ENCODE measurements around the gene TRUB1.
A peak's percentile ranks its signal among the peaks of the same experiment; 100 is the strongest.
"Not testable (repeated sequence)": the region's sequence is repeated elsewhere in the genome, so short reads cannot be mapped to it uniquely, and the experiment has no call there.

TRUB1 gene

DNA sequence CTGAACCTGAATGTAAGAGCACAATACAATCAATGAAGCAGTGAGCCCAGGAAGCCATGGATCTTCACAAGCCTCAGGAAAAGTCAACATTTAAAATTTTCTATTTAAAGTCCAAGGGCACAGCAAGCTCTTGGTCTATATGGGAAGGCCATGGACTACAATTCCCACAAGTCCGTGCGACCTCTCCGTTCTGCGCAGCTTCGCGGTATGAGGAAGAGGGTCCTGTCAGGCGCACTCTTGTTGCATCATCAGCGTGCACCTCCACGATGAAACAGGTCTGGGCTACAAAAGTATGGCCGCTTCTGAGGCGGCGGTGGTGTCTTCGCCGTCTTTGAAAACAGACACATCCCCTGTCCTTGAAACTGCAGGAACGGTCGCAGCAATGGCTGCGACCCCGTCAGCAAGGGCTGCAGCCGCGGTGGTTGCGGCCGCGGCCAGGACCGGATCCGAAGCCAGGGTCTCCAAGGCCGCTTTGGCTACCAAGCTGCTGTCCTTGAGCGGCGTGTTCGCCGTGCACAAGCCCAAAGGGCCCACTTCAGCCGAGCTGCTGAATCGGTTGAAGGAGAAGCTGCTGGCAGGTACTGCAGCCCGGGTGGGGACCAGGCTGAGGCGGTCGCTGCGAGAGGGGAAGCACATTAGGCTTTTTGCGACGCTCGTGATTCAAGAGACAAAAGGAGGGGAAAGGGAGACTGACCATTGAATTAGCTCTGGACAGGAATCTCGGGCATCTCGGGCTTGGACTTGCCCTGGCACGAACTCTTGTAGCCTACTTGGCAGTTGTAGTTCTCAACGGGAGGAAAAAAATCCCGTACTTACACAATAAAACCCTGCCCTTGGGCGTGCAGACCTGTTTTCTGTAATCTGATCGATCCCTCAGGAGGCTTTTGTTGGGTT, at the start of gene TRUB1:
TSS of gene TRUB1 (plus strand) at position 234 of the 894 bp plus-strand sequence. CDS start at position 293, 59 bp downstream.
- DNase-seq (ENCODE audit: low read depth in 2 of 2), result peak; percentile 77 to 87

DNA sequence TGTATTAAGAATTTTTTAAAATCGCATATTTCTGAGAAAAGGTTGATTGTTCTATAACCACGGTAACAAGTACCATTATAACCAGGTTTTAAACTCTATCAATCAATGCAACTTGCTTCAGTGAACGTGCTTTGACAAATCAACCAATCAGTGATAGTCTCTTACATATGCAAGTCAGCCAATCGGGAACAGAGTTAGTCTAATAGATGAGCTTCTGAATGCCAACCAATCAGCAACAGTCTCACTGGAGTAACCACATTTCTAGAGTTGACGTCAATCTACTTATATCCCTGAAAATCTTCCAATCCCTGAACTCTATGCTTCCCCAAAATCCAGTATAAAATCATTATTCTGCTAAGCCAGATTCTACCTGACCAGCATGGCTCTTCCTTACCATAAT, 44.7 kb upstream of the TRUB1 start:
- no peak for DNase-seq (ENCODE audit: low read depth in 2 of 2)

DNA sequence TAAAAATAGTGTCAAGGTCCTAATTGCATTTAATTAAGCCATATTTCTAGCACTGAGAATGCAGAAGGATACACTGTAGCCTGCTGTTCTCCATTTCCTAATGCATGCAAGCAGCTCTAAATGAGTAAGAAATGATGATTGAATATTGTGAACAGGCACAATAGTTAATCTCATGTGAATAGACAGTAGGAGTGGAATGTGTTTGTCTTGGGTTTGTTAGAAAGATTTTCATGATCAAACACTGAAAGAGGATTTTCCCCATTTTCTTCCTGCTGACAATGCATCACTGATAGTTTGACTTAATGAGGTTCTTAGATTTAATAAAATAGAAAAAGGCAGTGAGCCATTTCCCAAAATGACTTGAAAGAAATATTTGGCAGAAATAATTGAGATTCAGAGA, 43.1 kb upstream of the TRUB1 start:
- no peak for DNase-seq (ENCODE audit: low read depth in 2 of 2)

DNA sequence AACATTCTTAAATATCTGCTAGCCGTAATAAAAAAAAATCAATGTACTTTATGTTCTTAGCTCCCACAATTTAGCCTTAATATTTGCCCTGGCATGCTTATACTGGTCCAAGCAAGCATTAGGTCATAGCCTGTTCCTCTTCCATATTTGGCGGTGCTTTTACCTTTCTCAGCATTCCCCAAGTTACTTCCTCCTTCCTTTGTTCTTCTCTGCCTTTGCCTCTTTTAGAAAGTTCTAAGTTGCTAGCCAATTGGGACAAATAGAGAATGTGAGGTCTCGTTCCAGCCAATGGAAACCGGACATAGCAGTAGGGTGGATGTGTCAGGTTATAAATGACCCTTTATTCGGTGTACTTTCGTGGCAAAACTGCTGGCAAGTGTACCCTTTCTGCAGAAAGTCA, 41.0 kb upstream of the TRUB1 start:
- not testable (repeated sequence) for DNase-seq (ENCODE audit: low read depth in 2 of 2)

DNA sequence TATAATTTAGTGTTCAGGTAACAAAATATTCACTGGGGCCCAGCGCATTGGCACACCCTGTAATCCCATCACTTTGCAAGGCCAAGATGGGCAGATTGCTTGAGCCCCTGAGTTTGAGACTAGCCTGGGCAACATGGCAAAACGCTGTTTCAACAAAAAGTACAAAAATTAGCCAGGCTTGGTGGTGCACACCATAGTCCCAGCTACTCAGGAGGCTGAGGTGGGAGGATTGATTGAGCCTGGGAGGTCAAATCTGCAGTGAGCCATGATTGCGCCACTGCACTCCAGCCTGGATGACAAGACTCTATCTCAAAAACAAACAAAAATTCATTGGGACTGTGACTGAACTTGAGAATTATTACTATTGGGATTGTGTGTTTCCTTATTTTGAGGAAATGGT, 40.4 kb upstream of the TRUB1 start:
- DNase-seq (ENCODE audit: low read depth in 2 of 2), result no peak

DNA sequence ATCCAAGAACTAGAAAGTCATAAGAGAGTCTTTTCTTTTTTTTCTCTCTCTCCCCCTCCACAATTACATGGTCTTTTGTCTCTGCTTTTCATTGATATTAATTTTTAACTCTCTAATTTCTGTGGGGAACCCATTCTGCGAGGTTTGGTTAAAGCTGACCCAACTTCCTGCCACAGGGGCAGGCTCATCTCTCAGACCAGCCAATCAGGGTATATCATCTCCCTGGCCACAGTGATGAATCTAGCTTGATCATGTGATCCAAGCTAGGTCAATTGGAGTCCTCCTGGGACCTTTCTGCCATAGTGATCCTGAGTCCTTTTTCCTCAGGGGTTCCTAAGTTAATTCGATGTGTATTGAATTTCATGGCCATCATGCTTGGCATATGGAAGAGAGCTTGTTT, 38.0 kb upstream of the TRUB1 start:
- no peak for DNase-seq (ENCODE audit: low read depth in 2 of 2)

DNA sequence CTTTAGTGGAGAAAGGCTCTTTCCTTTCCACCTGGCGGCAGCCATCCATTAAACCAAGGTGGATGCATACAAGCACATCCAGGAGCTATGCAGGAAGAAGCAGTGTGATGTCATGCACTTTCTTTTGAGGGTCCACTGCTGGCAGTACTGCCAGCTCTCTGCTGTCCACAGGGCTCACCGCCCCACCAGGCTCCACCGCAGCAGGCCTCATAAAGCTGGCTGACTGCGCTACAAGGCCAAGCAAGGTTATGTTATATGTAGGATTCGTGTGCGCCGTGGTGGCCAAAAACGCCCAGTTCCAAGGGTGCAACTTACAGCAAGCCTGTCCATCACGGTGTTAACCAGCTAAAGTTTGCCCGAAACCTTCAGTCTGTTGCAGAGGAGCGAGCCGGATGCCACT, 37.3 kb upstream of the TRUB1 start:
- DNase-seq (ENCODE audit: low read depth in 2 of 2), result no peak

DNA sequence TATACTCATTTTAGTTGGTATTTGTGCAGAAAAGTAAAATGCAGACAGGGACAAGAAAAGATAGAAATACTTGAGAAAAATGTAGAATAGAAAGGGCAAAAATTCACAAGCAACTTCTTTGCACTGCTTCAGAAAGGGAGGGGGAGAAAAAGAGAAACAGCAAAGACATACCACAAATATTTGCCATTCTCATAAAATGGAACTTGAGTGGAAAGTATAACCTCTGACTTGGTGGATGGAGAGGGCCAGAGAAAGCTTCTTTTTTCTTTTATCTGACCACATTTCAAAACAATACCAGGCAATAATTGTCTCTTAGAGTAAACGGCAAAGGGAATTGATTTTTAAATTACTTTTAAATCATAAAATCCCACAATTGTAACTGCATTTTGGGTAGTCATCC, 35.8 kb upstream of the TRUB1 start:
- no peak for DNase-seq (ENCODE audit: low read depth in 2 of 2)

DNA sequence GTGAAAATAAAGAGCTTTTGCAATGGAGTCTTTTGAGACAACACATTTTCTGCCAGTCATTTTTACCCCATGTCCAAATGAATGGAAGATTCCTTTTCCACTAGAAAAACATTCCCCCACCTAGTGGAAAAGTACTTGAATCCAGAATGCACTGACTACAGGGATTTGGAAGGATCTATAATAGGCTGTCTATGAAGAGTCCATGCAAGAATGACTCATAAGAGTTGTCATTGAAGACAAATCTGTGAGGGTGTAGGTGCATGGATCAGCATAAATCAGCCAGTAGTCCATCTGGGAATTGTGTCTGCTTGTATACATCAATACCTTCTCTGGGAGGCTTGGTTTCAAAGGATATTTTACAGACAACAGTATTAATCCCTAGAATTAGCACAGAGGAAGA, 32.5 kb upstream of the TRUB1 start:
- no peak for DNase-seq (ENCODE audit: low read depth in 2 of 2)

DNA sequence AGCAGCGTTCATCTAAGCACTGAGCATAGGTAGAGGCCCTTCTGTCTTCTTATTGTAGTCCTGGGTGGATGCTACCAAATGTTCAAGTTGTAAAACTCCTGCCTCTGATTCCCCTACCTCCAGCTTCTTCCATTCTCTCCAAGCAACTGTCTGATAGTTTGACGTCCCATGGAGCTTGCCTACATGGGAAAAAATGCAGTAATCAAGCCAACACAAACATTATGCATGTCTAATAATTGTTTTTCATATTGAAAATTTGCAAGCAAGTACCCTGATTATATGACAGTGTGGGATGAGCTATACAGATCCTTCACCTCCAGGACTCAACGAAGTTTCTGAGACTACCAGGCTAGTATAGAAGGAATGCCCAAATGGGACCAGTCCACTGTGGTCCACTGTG, 31.0 kb upstream of the TRUB1 start:
- no peak for DNase-seq (ENCODE audit: low read depth in 2 of 2)

DNA sequence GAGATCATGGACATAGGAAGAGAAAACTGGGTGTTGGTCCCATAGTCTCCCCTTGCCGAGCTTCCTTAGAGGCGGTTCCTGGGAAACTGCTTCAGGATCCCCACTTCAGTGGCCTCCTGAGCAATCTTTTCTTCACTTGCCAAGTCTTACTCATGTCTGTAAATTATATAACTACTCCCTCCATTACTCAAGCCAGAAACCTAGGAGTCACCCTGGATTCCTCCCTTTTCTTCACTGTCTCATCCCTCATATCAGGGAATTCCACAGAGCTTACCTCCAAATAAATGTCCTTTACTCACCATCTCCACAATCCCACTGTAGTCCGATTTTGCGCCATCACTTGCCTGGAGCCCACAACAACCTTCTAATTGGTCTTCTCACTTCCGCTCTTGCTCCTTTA, 29.1 kb upstream of the TRUB1 start:
- no peak for DNase-seq (ENCODE audit: low read depth in 2 of 2)

DNA sequence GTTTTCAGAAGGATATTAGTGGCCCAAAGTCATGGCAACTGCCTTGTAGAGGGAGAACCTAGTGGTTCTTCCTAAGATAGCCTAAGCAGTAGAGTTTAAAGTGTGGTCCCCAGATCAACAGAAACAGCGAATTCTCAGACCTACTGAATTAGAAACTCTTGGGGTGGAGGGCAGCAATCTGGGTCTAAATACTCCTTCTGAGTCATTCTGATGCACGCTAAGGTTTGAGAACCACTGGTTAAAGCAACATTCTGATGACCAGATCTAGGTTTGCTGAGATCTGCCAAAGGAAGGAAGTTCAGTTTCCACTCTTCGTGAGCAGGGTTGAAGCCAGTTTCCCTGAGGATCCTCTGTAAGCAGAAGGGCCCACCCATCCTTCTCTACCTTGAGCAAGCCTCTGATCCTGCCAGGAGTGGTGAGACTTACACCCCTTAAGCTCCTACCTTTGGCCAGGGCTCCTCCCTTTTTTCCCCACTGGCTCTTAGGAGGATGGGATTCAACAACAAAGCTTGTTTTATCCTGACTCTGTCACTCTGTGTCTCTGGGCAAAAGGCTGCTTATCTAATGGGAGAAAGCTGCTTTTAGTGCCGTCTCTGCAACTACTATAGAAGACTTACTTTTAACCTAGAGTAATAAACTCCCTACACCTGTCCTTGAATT, 26.8 kb upstream of the TRUB1 start:
- DNase-seq (ENCODE audit: low read depth in 2 of 2), result no peak

DNA sequence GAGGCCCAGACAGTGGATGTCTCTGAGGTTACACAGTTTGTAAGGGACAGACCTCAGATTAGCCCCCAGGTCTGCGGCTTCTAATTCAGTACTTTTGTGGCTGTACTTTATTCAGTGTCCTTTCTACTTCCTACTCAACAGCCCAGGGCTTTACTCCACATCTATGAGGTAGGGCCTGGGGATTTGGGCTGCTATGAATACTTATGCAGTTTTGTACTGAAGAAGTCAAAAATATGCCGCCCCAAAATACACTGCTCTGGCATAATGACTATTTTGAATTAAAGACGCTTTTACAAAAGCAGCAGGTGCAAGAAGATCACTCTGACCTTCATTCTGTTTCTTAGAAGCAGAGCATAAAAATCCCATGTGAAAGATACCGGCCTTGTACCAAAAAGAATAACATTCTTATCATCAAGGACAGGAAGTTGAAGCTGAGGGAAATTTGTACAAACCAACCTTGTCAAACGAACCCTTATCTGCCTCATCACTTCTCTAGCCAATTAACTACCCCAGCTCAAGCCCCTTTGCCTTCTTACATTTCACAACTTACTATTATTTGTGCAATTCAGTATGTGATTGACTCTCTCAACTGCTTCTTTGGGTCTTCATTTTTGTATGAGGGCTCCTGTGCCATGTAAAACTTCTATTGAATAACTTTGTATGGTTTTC, 26.1 kb upstream of the TRUB1 start:
- no peak for DNase-seq (ENCODE audit: low read depth in 2 of 2)

DNA sequence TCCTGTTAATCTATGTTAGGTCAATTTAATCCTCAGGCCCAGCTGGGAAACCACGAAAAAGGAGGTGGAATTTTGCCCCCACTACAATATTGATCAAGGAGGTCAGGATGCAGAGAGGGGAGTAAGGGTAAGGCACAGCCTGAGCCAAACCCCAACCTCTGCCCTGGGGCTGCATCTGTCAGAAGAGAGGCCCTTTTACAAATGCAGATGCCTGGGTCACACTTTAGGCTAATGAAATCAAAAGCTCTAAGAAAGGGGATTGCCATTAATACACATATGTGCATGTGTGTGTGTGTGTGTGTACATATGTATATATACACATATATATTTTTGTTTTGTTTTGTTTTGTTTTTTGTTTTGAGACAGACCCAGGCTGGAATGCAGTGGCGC, 25.5 kb upstream of the TRUB1 start:
- DNase-seq (ENCODE audit: low read depth in 2 of 2), result no peak

DNA sequence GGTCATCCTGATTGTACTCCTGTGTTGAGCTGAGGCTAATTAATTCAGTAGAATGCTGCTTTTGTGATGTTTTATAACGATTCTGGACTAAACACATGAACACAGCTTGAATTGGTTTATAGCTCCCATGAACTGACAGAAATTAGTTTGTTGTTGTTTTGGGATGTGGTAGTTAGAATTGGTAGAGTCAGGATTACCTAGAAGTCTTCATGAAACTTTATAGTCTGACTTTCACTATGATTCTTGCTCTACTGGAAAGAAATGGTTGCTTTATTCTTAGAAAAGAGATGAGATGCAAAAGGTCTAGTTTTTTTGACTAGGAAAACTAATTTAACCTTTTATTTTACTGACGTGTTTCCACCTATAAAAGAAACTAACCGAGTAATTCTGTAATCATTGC, 23.4 kb upstream of the TRUB1 start:
- DNase-seq (ENCODE audit: low read depth in 2 of 2), result no peak

DNA sequence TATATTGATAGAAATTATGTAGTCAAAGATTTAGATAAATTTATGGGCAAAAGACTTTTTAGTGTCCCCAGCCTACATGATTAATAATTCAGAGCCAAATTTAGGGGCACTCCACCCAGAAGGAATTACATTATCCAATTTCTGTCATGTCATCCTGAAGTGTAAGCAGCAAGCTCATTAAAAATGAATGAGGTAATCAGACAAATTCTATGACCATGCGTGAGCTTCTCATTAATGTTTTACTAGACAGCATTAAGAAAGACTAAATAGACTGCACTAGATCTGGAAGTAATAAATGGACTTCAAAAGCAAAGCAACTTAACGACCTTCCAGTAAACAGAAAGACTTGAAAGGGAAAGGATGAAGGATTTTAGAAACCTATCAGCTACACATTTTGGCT, 22.7 kb upstream of the TRUB1 start:
- no peak for DNase-seq (ENCODE audit: low read depth in 2 of 2)

DNA sequence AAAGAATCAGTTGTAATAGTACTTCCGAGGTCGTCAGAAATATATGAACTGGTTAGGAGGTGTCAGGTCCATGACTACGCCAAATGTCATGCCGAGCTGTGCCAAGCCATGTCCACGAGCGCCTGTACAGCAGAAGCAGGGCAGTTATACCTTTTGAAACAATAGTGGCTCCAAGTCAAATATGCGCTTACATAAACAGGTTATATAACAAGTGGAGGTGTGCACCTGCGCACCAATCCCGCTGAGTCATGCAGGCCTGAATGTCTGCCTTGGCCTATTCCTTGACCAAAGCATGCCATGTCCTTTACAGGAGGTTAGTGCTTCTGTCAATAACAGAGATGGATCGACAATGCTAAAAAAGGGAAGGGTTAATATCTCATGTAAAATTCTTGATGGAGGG, 21.3 kb upstream of the TRUB1 start:
- DNase-seq (ENCODE audit: low read depth in 2 of 2), result no peak

DNA sequence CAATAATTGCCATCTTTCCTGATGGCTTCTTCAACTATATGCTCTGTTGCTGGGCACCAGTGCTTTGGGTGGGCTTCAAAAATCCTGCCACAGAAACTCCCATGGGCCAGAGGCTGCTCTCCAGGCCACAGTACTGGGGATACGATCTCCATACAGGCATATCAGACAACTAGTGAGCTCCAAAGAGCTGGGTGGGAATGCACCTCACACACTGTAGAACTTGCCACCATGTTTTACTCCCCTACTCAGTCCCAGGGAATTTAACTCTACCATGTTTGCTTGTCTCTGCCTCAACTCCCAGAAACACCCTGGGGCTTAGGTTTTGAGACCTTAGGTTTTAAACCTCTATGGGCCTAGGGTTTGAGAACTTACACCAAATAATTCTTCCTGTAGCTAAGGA, 20.5 kb upstream of the TRUB1 start:
- no peak for DNase-seq (ENCODE audit: low read depth in 2 of 2)

DNA sequence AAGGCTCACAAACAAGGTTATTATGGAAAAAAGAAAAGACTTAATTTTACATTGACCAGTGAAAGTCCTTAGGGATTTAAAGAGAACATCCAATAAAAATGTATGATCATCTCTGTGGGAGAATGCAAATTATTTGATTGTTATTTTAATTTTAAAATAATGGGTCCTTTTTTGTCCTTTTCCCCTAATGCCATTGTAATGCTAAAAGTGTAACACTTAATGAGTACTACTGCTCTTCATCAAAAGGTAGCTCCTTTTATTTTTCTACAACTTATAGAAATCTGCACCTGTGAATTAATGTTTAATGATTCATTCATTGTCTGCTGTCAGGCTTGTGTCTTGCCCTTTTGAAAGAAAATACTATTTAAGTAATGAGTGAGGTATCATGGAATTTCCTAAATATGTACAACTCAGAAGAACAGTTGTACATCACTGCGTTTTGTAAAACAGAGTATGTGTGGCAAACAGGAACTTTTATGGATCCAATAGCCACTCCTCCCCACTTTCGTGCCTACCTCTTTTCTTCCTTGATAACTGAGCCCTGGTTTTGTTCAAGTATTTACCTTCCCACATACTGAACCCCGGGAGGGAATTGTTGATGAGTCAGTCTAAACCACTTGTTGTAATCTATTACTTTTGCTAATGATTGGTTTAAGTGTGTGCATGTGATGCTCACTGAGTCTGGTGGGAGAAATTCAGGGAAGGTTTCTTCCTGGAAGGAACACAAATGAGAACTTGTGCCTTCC, 19.9 kb upstream of the TRUB1 start:
- DNase-seq (ENCODE audit: low read depth in 2 of 2), result no peak

DNA sequence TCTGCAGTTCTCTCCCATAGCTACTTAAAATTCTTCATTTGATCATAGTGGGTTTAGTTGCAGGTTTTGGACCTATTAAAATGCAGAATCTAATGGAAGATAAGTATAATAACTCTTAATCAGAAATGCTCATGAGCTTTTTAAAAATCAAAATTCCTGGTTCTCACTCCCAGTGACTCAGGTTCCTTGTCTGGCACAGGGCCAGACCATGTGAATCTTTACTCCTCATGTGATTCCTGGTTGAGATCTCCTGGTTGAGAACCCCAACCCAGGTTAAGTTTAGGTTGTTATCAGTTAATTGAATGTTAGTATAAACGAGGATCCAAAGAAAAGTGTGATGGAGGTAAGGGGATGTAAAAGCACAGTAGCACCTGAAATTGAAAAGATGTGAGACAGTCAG, 17.5 kb upstream of the TRUB1 start:
- DNase-seq (ENCODE audit: low read depth in 2 of 2), result no peak

DNA sequence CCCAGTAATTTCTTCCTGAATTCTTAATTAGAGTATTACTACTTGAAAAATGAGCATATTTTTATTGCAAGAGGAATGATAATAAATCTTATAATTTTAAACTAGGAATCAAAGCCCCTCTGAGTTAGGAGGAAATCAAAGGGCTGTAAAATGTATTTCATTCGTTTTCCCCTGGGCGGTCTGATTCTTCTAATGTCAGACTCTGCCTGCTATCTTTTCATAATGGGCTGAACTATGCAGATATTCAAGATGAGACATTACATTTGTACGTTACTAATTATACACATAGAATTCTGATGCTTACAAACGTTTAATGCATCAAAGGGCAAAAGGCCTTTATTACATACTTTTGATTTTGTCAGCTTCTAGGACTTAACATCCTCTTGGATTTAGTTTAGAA, 16.0 kb upstream of the TRUB1 start:
- no peak for DNase-seq (ENCODE audit: low read depth in 2 of 2)

DNA sequence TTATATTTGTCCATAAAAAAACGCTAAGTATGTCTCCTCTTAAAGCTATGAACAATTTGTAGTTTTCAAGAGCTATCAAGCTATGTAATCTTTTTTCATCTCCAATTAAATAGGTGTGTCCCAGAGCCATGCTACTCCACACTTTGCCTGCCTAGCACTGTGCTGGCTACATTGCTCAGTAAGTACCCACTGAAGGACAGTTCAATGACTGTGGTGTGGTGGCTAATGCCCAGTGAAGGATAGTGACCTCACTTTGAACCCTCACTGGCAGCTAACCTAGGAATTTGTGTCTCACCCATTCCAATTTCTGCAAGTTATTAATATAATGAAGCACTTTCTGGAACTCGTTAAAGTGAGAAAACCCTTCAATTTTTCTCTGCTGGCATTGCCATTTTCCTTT, 14.4 kb upstream of the TRUB1 start:
- no peak for DNase-seq (ENCODE audit: low read depth in 2 of 2)
